Measurements from ENCODE around the gene MBD5.

DNA sequence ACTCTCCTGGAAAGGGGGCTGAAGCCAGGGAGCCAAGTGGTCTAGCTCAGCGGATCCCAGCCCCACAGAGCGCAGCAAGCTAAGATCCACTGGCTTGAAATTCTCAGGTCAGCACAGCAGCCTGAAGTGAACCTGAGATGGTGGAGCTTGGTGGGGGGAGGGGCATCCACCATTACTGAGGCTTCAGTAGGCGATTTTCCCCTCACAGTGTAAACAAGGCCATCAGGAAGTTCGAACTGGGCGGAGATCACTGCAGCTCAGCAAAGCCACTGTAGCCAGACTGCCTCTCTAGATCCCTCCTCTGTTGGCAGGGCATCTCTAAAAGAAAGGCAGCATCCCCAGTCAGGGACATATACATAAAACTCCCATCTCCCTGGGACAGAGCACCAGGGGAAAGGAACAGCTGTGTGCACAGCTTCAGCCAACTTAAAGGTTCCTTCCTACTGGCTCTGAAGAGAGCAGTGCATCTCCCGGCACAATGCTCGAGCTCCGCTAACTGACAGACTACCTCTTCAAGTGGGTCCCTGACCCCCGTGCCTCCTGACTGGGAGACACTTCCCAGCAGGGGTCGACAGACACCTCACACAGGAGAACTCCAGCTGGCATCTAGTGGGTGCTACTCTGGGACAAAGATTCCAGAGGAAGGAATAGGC lies 341.4 kb downstream of the MBD5 start:
- TF ChIP-seq, protein P1, sequence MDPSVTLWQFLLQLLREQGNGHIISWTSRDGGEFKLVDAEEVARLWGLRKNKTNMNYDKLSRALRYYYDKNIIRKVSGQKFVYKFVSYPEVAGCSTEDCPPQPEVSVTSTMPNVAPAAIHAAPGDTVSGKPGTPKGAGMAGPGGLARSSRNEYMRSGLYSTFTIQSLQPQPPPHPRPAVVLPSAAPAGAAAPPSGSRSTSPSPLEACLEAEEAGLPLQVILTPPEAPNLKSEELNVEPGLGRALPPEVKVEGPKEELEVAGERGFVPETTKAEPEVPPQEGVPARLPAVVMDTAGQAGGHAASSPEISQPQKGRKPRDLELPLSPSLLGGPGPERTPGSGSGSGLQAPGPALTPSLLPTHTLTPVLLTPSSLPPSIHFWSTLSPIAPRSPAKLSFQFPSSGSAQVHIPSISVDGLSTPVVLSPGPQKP (IDR thresholded peaks at IDR 0.05; ENCODE audit: borderline replicate concordance, low read depth, low read length): no peak
- TF ChIP-seq, protein P2, sequence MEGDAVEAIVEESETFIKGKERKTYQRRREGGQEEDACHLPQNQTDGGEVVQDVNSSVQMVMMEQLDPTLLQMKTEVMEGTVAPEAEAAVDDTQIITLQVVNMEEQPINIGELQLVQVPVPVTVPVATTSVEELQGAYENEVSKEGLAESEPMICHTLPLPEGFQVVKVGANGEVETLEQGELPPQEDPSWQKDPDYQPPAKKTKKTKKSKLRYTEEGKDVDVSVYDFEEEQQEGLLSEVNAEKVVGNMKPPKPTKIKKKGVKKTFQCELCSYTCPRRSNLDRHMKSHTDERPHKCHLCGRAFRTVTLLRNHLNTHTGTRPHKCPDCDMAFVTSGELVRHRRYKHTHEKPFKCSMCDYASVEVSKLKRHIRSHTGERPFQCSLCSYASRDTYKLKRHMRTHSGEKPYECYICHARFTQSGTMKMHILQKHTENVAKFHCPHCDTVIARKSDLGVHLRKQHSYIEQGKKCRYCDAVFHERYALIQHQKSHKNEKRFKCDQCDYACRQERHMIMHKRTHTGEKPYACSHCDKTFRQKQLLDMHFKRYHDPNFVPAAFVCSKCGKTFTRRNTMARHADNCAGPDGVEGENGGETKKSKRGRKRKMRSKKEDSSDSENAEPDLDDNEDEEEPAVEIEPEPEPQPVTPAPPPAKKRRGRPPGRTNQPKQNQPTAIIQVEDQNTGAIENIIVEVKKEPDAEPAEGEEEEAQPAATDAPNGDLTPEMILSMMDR (conservative IDR thresholded peaks at IDR 0.05; ENCODE audit: low read depth, low read length): no peak
- TF ChIP-seq RAD21 (IDR thresholded peaks at IDR 0.05; ENCODE audit: low read length) (no peak), POLR2A (IDR thresholded peaks at IDR 0.05; ENCODE audit: low read depth, low read length) (no peak), RCOR1 (IDR thresholded peaks at IDR 0.05; ENCODE audit: insufficient replicate concordance, low read length) (no peak), USF2 (IDR thresholded peaks at IDR 0.05; ENCODE audit: low read depth, low read length) (no peak), SMC3 (IDR thresholded peaks at IDR 0.05; ENCODE audit: low read depth, low read length) (no peak), MAZ (IDR thresholded peaks at IDR 0.05; ENCODE audit: borderline replicate concordance, low read depth, low read length) (no peak)

Data from IMR-90 (cell line).